Skin epidermis (tissue), 12 donors: ENCODE measurements around the gene CHP2.
"Not testable (repeated sequence)": the region's sequence is repeated elsewhere in the genome, so short reads cannot be mapped to it uniquely, and the experiment has no call there.

ENCODE experiments used
- H3K27ac ChIP-seq, 21 experiments: fragments of 200-600 bp; sonication (generic) in 11 of 21; one replicate each; pipeline ENCODE4 v1.5.0; 2020; ENCODE audit warnings: mild to moderate bottlenecking in 3 of 21, inconsistent platforms in 2 of 21, moderate library complexity in 2 of 21
- H3K4me3 ChIP-seq, 7 experiments: fragments of 200-600 bp; sonication (generic) in 2 of 7; one replicate each; pipeline ENCODE4 v1.5.0; 2020; ENCODE audit warnings: inconsistent platforms in 2 of 7, mild to moderate bottlenecking in 2 of 7, moderate library complexity in 1 of 7

CHP2 gene

DNA sequence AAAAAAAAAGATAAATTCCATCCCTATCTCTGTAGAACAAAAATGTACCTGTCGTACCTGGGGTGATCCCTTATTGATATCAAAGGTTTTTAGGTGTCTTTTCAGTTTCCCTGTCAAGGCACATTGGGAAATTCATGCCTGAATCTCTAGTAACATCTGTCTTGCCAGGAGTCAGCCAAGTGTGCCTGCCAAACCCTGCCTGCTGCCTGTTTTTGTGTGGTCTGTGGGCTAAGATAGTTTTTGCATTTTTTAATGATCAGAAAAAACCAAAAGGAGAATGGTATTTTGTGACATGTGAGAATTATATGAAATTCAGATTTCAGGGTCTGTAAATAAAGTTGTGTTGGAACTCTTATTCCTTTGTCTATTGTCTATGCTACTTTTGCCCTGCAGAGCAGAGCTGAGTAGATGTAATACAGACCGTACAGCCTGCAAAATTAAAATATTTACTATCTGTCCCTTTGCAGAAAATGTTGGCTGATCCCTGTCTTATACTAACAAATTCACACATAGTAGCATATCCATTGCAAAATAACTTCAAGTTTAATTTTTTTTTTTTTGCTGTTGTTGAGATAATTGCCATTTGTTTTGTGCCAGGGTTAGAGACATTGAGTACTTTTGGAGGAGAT lies 13.0 kb upstream of the CHP2 start:
- Histone ChIP-seq H3K27ac (no peak overlapping the region), H3K4me3 (no peak overlapping the region)

DNA sequence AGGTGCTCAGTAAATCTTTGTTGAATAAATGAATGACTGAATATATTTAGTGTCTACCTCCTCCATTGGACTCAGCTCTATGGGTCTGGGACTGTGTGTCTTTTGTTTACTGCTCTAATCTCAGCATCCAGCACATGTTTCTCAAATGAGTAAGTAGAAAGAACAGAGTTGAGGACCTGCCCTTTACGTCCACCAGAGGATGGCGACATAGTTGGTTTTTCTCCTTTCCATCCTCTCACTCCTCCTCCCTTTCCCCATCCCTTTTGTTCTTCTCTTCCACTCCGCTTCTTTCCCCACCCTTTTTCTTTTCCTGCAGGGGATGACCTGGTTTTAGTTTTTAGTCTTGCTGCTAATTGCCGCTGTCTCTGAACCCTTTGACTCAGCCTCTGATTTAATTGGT lies 12.1 kb upstream of the CHP2 start:
- Histone ChIP-seq H3K4me3 (no peak overlapping the region), H3K27ac (no peak overlapping the region)

DNA sequence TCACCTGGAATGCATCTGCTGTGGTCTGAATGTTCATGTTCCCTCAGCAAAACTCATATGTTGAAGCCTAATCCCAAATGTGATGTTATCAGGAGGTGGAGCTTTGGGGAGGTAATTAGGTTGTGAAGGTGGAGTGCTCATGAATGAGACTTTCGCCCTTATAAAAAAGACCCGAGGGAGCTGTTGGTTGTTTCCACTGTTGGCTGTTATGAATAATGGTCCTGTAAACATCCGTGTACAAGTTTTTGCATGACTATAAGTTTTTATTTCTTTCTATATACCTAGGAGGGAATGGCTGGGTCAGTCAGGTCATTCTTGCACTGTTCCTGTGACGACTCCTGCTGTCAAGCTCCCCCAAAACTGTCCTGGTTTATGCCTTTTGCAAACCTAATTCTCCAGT lies 9.6 kb upstream of the CHP2 start:
- H3K4me3 ChIP-seq: no peak overlapping the region
- H3K27ac ChIP-seq: no peak overlapping the region

DNA sequence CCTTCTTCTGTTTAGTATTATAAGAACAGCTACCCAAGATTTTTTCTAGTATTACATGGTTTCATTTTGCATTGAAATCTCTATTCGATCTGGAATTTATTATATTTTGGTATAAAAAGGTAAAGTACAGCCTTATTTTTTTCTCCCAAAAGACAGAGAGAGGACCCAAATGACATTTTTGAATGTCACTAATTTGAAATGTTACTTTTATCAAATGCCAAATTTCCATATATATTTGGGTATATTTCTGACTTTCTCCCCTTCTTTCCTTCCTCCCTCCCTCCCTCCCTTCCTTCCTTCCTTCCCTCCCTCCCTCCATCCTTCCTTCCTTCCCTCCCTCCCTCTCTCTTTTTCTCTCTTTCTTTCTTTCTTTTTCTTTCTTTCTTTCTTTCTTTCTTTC lies 6.2 kb upstream of the CHP2 start:
- Histone ChIP-seq H3K4me3 (no peak overlapping the region), H3K27ac (no peak overlapping the region)

DNA sequence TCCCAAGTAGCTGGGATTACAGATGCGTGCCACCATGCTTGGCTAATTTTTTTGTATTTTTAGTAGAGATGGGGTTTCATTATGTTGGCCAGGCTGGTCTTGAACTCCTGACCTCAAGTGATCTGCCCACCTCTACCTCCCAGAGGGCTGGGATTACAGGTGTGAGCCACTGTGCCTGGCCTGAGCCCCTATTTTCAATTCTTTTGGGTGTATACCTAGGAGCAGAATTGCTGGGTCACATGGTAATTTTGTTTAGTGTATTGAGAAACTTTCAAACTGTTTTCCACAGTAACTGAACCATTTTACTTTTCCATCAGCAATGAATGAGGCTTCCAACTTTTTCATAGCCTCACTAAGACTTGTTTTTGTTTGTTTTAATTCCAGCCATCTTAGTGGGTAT lies 3.8 kb upstream of the CHP2 start:
- not testable (repeated sequence) for H3K27ac ChIP-seq

DNA sequence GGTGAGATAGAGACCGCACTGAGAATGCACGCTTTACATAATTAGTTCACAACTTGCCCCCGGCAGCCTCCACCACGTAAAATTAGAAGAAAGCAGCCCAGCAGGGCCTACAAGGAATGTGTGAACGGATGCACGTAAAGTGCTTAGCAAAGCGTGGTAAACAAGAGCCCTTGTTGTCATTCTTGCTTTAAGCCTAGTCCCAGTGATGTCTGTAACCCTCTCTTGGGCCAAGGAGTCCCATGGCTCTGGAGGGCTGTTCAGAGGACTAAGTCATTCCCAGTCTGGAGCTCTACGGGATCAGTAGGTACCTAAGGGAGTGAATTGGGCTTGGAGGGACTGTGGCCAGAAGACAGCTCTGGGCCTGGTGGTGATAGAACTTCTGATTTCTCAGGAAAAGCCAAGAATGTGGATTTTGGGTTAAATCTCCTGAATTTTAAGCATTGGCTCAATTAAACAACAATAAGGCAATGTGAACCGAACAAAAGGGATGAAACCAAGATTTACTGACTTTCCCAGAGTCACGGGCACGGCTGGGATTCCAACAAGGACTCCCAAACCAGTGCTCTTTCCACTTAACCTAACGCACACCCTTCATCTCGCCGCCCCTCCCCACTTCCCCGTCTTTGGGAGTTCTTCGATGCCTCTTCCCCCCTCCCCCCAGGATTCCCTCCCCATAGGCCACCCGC lies 775 bp upstream of the CHP2 start:
- H3K4me3 ChIP-seq: peak overlapping the region in 4 of 7 experiments; percentile 18 to 48 (median 38)
- peak overlapping the region in 4 of 21 experiments; percentile 71 to 81 (median 76) for H3K27ac ChIP-seq

More for the DNA sequence above, 3.8 kb upstream of the CHP2 start:
- H3K4me3 ChIP-seq: not testable (repeated sequence)

DNA sequence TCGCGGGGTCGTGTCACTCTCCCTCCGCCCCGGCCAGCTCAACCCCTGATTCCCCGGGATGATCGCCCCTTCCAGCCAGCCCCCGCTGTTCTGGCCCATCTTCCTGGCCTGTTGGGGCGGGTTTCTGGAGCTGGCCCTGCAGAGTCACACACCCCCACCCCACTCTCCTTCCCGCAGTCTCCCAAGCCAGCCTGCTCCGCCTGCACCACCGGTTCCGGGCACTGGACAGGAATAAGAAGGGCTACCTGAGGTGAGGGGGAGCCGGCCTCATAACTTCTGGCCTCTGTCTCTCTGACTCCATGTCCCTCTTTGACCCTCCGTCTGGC lies 621 bp downstream of the CHP2 start:
- peak overlapping the region in 6 of 7 experiments; percentile 18 to 48 (median 36) for H3K4me3 ChIP-seq
- H3K27ac ChIP-seq: peak overlapping the region in 11 of 21 experiments; percentile 12 to 81 (median 72)

DNA sequence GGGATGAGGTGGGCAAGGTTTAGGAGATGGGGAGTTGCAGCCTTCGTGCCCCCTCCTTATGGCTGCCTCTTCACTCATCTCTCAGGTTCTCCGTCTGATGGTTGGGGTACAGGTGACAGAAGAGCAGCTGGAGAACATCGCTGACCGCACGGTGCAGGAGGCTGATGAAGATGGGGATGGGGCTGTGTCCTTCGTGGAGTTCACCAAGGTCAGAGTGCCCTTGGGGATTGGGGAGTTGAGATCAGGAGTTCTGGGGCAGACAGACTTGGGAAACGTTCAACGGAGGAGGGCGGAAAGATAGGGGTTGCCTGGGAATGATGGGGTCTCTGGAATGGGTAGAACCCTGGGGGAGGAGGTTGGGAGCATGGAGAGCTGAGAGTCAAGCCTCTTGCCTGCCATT lies 2.3 kb downstream of the CHP2 start:
- no peak overlapping the region for H3K4me3 ChIP-seq

DNA sequence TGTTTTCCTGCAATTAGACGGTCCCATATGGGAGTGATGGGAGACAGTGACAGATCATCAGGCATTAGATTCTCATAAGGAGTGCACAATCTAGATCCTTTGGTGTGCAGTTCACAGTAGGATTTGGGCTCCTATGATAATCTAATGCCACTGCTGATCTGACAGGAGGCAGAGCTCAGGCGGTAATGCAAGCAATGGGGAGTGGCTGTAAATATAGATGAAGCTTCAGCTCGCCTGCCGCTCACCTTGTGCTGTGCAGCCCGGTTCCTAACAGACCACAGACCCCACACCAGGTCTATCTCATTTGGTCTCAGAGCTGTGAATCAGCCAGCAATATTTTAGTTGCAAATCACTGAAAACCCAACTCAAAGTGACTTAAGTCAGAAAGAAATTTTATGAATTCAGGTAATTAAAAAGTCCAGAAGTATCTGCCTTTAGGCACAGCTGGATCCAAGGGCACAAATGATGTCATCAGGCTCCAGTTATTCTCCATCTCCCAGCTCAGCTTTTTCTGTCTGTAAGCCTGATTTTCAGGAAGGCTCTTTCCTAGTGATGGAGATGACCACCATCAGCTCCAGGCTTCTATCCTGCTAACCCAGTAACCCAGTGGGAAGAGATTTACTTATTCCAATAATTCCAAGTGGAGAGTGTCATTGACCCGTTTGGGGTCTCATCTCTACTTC lies 3.3 kb downstream of the CHP2 start:
- Histone ChIP-seq H3K27ac (no peak overlapping the region), H3K4me3 (no peak overlapping the region)

More for the DNA sequence above, 2.3 kb downstream of the CHP2 start:
- H3K27ac ChIP-seq: no peak overlapping the region

DNA sequence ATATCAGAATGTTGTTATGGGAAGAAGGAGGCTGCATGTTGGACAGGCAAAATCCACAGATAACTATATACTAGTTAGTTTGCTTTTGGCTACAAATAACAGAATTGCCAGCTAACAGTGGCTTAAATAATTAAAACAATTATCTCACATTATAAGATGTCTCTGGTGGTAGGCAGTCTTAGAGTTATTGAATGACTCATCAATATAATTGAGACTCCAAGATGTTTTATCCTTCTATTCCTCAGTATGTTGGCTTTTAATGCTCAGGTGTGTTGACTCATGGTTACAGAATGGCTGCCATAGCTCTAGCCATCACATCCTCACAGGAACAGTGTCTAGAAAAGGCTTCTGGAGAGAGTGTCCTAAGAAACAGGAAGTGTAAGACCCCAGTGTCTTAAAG lies 11.1 kb downstream of the CHP2 start:
- no peak overlapping the region for H3K27ac ChIP-seq
- H3K4me3 ChIP-seq: no peak overlapping the region

DNA sequence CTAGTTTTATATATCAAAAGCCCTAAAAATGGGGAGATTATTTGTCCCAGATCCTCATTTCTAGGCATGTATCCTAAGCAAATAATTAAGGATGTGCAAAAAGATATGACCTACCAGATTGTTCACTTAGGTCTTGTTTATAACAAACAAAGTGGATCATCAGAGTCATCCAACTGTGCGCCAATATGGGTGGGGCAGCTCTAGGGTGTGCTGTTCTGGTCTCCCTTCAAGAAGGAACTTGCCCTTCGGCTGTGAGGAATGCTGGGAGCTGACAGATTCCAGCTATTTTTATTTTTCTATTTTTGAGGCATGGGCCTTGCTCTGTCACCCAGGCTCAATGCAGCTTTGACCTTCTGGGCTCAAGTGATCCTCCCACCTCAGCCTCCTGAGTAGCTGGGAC lies 13.8 kb downstream of the CHP2 start:
- Histone ChIP-seq H3K27ac (peak overlapping the region in 9 of 21 experiments; percentile 11 to 64 (median 47)), H3K4me3 (no peak overlapping the region)

DNA sequence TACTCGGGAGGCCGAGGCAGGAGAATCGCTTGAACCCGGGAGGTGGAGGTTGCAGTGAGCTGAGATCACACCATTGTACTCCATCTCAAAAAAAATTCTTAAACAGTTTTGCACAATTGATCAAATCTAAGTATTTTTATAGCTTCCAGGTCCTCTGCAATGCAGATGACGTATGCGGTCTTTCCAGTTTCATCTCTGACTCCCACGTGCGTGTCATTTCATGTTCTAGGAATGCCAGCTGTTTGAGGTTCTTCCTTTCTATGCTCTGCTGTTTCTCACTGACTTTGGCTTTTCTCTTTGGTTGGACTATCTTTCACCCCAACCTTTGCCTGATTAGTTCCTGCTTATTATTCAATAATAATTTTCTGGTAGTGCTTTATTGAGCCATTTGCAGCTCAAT lies 16.2 kb downstream of the CHP2 start:
- Histone ChIP-seq H3K4me3 (no peak overlapping the region), H3K27ac (peak overlapping the region in 14 of 21 experiments; percentile 3 to 77 (median 44))

DNA sequence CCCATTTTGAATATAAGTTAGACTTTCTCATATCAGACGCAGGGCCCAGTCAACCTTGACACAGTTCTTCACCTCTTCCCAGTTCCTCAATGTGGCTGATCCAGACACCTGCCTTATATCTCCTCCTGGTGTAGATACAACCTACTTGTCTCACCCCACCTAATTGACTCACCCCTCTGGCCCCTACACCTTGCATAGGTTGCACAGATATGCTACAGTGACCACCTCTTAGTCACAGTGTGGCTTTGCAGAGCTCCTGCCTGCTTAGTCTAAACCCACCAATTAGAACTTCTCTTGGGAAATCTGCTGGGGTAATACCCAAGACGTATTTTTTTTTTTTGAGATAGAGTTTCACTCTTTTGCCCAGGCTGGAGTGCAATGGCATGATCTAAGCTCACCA lies 16.8 kb downstream of the CHP2 start:
- H3K4me3 ChIP-seq: no peak overlapping the region
- peak overlapping the region in 14 of 21 experiments; percentile 3 to 77 (median 42) for H3K27ac ChIP-seq

DNA sequence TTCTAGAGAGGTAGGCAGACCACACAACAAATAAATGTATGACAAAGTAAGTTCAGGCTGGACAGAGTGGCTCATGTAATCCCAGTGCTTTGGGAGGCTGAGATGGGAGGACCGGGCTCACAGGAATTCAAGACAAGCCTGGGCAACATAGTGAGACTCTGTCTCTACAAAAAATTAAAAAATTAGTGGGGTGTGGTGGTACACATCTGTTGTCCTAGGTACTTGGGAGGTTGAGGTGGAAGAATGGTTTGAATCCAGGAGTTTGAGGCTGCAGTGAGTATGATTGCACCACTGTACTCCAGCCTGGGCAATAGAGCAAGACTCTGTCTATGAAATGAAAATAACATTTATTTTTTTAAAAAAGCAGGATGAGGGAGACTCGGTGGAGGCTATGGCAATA lies 18.5 kb downstream of the CHP2 start:
- H3K4me3 ChIP-seq: no peak overlapping the region

DNA sequence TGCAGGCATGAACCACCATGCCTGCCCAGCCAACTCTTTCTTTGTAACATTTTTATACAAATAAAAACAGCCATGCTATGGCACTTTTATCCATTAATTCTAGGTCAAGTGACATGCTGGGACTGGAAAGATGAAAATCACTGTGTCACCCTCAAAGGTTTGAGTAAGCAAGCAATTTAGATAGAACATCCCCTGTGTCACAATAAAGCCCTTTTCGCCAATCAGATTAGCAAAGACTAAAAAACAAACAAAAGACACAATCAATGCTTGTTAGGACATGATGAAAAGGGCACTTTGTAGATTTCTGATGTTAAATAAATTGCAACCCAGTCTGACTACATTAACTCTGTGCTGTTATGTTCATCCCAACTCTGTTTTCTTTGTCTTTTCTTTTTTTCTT lies 26.4 kb downstream of the CHP2 start:
- H3K4me3 ChIP-seq: no peak overlapping the region
- H3K27ac ChIP-seq: no peak overlapping the region

More for the DNA sequence above, 18.5 kb downstream of the CHP2 start:
- peak overlapping the region in 2 of 21 experiments; percentile 3 to 17 for H3K27ac ChIP-seq

DNA sequence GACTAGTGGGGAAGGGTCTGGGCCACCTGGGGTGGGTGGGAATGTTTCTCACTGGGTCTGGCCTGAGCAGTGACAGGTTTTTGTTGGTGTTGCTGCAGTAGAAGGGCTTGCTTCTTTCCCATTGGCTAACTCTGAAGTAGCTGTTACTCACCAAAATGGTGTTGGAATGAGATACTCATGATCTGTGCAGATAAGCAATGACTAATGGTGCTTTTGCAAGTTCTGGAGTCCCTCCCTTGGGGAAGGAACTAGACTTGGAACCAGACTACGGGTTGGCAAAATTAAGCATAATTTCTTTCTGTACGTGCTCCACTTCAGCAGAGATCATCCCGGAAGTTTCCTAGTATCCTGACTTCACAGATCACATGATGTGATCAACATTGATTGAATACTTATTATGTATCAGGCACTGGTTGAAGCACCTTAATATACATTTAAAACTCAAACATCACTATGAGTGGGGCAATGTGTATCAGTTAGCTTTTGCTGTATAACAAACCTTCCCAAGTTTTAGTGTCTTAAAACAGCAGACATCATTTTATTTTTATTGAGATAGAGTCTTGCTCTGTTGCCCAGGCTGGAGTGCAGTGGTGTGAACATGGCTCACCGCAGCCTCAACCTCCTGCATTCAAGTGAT lies 30.1 kb downstream of the CHP2 start:
- Histone ChIP-seq H3K4me3 (no peak overlapping the region), H3K27ac (peak overlapping the region in 1 of 21 experiments; percentile 7)

DNA sequence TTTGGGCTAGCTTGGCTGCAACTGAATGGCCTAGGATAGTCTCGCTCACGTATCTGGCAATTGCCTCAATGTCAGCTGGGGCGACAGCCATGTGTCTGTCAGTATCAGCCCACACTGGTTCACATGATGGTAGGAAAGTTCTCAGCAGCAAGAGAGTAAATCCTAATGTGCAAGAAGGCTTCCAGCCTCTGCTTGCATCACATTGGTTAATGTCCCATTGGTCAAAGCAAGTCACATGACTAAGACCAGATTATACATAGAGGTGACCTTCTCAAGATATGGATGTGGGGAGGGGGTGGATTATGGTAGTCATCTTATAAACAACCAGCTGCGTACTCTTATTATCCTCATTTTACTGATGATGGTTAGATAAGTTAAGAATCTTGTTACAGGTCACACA lies 31.0 kb downstream of the CHP2 start:
- H3K4me3 ChIP-seq: no peak overlapping the region
- H3K27ac ChIP-seq: no peak overlapping the region

DNA sequence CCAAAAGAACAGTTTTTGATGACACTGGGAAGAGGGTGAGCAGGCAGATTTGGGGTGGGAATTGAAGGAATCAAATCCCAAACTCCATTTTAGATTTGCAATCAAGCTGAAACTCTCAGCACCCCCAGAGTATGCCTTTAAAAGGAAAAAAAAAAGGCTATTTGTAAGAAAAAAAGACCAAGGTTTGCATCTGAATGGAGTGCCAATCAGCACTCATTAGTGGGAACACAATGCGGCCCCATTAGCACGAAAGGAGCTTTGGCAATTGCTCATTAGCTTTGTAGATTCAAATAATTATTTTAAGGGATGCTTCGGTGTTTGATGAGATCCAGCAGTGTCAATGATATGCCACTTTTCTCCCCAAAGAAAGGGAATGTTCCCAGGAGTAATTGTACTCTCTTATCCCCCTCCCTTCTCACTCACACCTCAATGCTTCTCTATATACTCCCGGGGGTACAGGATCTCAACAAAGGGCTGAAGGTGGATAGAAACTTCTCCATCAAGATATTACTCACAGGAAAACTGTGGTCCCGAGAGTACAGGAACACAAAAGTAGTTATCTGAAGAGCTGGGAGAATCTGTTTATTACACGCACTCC lies 32.2 kb downstream of the CHP2 start:
- H3K27ac ChIP-seq: no peak overlapping the region
- H3K4me3 ChIP-seq: no peak overlapping the region

DNA sequence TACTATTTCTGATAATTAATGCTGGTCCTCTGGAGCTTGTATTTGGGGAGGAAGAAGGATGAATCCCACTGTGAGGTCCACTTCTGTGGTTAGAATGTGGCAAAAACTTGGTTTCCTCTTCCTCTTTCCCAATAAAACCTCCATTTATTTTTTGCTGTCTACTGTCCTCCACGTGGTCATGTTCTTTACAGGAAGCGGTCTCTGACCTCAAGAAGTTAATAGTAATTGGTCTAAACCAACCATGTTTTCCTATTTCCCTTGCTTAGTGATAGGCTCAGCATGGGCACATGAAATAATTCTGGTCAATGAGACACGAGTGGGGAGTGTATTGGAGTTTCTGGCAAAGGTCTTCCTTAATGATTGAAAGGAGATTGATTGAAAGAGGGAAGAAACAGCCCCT lies 33.9 kb downstream of the CHP2 start:
- H3K27ac ChIP-seq: no peak overlapping the region
- H3K4me3 ChIP-seq: no peak overlapping the region

DNA sequence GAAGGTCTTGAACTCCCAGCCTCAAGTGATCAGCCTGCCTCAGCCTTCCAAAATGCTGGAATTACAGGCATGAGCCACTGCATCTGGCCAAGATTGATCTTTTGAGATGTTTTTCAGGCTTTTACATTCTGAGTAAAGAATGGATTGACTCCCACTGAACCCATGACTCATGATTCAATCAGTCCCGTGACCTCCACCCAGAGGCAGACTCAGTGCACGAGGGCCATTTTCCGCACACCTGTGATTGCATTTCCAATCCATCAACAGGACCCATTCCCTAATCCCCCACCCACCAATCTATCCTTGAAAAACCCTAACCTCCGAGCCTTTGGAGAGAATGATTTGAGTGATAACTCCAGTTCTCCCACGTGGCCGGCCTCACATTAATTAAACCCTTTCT lies 40.6 kb downstream of the CHP2 start:
- Histone ChIP-seq H3K4me3 (no peak overlapping the region), H3K27ac (no peak overlapping the region)
